ENCODE data around the gene KIAA0232.

- TF ChIP-seq, protein P1, sequence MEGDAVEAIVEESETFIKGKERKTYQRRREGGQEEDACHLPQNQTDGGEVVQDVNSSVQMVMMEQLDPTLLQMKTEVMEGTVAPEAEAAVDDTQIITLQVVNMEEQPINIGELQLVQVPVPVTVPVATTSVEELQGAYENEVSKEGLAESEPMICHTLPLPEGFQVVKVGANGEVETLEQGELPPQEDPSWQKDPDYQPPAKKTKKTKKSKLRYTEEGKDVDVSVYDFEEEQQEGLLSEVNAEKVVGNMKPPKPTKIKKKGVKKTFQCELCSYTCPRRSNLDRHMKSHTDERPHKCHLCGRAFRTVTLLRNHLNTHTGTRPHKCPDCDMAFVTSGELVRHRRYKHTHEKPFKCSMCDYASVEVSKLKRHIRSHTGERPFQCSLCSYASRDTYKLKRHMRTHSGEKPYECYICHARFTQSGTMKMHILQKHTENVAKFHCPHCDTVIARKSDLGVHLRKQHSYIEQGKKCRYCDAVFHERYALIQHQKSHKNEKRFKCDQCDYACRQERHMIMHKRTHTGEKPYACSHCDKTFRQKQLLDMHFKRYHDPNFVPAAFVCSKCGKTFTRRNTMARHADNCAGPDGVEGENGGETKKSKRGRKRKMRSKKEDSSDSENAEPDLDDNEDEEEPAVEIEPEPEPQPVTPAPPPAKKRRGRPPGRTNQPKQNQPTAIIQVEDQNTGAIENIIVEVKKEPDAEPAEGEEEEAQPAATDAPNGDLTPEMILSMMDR (IDR thresholded peaks at IDR 0.05; ENCODE audit: low read length) = no peak
- TF ChIP-seq EZH2phosphoT487 (IDR thresholded peaks at IDR 0.05; ENCODE audit: low read length) (no peak), EZH2 (optimal IDR thresholded peaks at IDR 0.05; ENCODE audit: low read depth, low read length) (no peak)
Measured at GRCh38 chr4:6901669-6902317, 119.3 kb downstream of the KIAA0232 start.
